ENCODE data around the gene NFKBIA. TPM values are rescaled to one million over a fixed set of nuclear protein-coding genes. Genes with fewer than 3 reads are reported as not detected.
"Not testable (repeated sequence)": the region's sequence is repeated elsewhere in the genome, so short reads cannot be mapped to it uniquely, and the experiment has no call there.

NFKBIA gene
- total RNA-seq, 2 experiments from 2014 or later, result 56.1 to 56.8 TPM

- Mint-ChIP-seq H3K27ac (peak overlapping the region; percentile 64), H3K4me1 (ENCODE audit: low read depth) (peaks cover 46% of the 10 kb centered on the region), H3K9me3 (ENCODE audit: insufficient read depth) (peaks cover 4% of the 10 kb centered on the region), H3K4me3 (no peak overlapping the region), H3K27me3 (ENCODE audit: low read depth) (no peaks in the 10 kb centered on the region), H3K36me3 (ENCODE audit: low read depth) (peaks cover 5% of the 10 kb centered on the region)
- ChIA-PET CTCF (interaction anchor here (0.7 to 3.3 kb wide), 7 partner anchors 8 to 137 kb away, joined by 4 to 30 read pairs (median 5); partner anchors contain the start of gene NFKBIA), POLR2A (interaction anchor here (0.7 to 6.8 kb wide), 3 partner anchors 9 to 38 kb away, joined by 3 to 107 read pairs (median 5); partner anchors contain the start of gene NFKBIA)
- no peak for DNase-seq
- no peak for ATAC-seq
These were observed 38.5 kb downstream of the NFKBIA start for GRCh38 chr14:35366056-35366451.

DNA sequence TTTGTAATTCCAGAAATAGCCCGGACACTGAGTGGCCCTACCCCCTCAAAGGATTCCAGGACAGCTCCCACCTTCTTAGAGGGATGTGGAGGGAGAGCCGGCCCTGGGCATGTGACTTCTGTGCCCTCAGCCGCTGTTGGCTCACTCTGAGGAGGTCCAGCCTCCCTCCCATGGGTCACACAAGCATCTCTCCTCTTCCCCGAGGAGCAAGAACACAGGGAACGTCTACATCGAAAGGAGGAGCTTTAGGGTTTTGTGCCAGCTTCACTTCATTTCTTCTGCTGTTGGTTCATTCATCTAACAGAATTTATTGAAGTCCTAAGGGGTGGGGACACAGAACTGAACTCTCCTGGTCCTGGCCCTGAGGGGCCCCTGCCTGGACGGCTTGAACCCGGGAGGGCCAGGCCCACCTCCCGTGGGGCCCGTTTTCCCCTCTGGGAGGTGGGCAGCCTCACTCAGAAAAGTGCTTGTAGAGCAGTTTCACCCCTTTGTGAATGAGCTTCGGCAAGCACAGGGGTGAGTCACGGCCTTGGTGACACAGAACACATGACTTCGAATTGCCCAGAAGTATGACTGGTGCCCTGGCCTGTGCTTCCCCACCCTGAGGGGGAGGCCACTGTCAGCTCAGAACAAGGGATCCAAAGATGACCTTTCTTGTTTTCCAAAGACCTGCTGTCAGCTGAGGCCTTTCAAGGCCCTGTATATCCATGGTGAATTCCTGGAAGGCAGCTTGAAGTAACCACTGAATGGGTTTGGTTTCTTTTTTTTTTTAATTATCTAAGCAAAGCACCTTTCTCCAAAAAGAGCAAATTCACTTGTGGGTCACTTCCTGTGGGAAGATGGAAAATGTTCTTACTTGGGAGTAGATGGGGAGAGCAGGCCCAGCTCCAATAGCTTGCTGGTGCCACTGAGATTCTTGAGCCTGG lies 39.2 kb downstream of the NFKBIA start:
- ATAC-seq (peak; percentile 67), DNase-seq (peak; percentile 59)
- ChIA-PET POLR2A (interaction anchor here (0.7 to 6.8 kb wide), 3 partner anchors 9 to 38 kb away, joined by 3 to 107 read pairs (median 5); partner anchors contain the start of gene NFKBIA), CTCF (interaction anchor here (0.7 to 1.8 kb wide), 6 partner anchors 9 to 136 kb away, joined by 4 to 7 read pairs (median 5); partner anchors contain the start of gene NFKBIA)
- H3K4me1 Mint-ChIP-seq (ENCODE audit: low read depth), result peaks cover 44% of the 10 kb centered on the region
- H3K4me3 Mint-ChIP-seq, result no peak overlapping the region
- no peaks in the 10 kb centered on the region for H3K9me3 Mint-ChIP-seq (ENCODE audit: insufficient read depth)
- no peaks in the 10 kb centered on the region for H3K36me3 Mint-ChIP-seq (ENCODE audit: low read depth)
- peak overlapping the region; percentile 52 for H3K27ac Mint-ChIP-seq
- H3K27me3 Mint-ChIP-seq (ENCODE audit: low read depth), result no peaks in the 10 kb centered on the region

DNA sequence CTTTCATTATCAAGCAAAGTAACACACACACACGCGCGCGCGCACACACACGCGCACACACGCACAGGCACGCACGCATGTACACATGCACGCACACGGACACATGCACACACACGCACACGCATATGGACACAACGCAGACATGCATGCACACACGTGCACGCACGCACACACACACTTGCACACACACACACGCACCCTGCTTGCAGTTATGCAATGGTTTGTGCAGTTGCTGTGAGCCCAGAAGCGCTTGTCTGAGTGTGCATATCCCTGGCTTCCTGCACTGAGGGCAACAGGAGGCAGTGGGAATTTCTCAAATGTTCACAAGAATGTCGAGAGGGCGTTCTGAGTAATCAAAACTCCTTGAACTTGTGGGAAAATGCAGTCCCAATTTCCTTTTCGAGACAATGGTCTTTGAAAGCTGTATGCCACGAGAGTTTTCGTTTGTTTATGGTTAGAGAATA lies 41.6 kb downstream of the NFKBIA start:
- Mint-ChIP-seq H3K4me3 (no peak overlapping the region), H3K27me3 (ENCODE audit: low read depth) (no peaks in the 10 kb centered on the region), H3K4me1 (ENCODE audit: low read depth) (peaks cover 30% of the 10 kb centered on the region), H3K36me3 (ENCODE audit: low read depth) (no peaks in the 10 kb centered on the region), H3K9me3 (ENCODE audit: insufficient read depth) (no peaks in the 10 kb centered on the region), H3K27ac (no peak overlapping the region)
- CTCF ChIA-PET, result no interaction called here
- DNase-seq, result no peak
- POLR2A ChIA-PET, result interaction anchor here (1.2 kb wide), 1 partner anchor 42 kb away, joined by 4 read pairs; the partner anchor contains the start of gene NFKBIA
- no peak for ATAC-seq

GRCh38 chr14:35362450-35362849 lies 42.1 kb downstream of the NFKBIA start:
- ChIA-PET CTCF (no interaction called here), POLR2A (interaction anchor here (0.6 kb wide), 1 partner anchor 1176 kb away, joined by 3 read pairs; no protein-coding TSS in a partner anchor)
- Mint-ChIP-seq H3K27me3 (ENCODE audit: low read depth) (no peaks in the 10 kb centered on the region), H3K4me1 (ENCODE audit: low read depth) (peaks cover 25% of the 10 kb centered on the region), H3K36me3 (ENCODE audit: low read depth) (no peaks in the 10 kb centered on the region), H3K4me3 (no peak overlapping the region), H3K9me3 (ENCODE audit: insufficient read depth) (no peaks in the 10 kb centered on the region), H3K27ac (no peak overlapping the region)
- ATAC-seq (no peak), DNase-seq (no peak)

DNA sequence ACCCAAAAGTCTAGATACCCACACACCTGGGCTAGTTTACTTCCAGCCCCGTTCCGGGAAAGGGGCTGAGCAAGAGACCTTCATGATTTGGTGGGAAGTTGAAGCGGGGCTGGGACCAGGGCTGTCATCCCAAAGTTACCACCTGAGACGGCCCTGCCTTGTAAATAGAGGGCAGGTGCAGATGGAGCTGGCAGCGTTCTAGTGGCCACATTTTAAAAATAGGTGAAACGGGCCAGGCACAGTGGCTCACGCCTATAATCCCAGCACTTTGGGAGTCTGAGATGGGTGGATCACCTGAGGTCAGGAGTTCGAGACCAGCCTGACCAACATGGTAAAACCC lies 43.4 kb downstream of the NFKBIA start:
- no peak overlapping the region for H3K27ac Mint-ChIP-seq
- POLR2A ChIA-PET, result interaction anchor here (0.7 kb wide), 1 partner anchor 1901 kb away, joined by 3 read pairs; no protein-coding TSS in a partner anchor
- no peaks in the 10 kb centered on the region for H3K27me3 Mint-ChIP-seq (ENCODE audit: low read depth)
- no peaks in the 10 kb centered on the region for H3K36me3 Mint-ChIP-seq (ENCODE audit: low read depth)
- CTCF ChIA-PET, result no interaction called here
- ATAC-seq (no peak), DNase-seq (no peak)
- no peaks in the 10 kb centered on the region for H3K9me3 Mint-ChIP-seq (ENCODE audit: insufficient read depth)
- no peak overlapping the region for H3K4me3 Mint-ChIP-seq
- peaks cover 16% of the 10 kb centered on the region for H3K4me1 Mint-ChIP-seq (ENCODE audit: low read depth)

DNA sequence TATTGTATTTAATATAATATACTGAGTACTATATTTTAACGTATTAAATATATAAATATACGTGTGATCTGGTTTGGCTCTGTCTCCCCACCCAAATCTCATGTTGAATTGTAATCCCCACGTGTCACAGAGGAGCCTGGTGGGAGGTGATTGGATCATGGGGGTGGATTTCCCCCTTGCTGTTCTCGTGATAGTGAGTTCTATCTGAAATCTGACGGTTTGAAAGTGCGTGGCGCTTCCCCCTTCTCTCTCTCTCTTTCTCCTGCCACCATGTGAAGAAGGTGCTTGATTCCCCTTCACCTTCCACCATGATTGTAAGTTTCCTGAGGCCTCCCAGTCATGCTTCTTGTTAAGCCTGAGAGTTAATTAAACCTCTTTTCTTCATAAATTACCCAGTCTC lies 44.9 kb downstream of the NFKBIA start:
- ATAC-seq; POLR2A ChIA-PET; H3K4me1 Mint-ChIP-seq (ENCODE audit: low read depth): not testable (repeated sequence)

GRCh38 chr14:35355981-35356841 lies 48.3 kb downstream of the NFKBIA start:
- Mint-ChIP-seq H3K4me3 (no peak overlapping the region), H3K9me3 (ENCODE audit: insufficient read depth) (no peaks in the 10 kb centered on the region), H3K27me3 (ENCODE audit: low read depth) (no peaks in the 10 kb centered on the region), H3K36me3 (ENCODE audit: low read depth) (no peaks in the 10 kb centered on the region), H3K4me1 (ENCODE audit: low read depth) (peaks cover 26% of the 10 kb centered on the region), H3K27ac (peak overlapping the region; percentile 27)
- POLR2A ChIA-PET, result interaction anchor here (0.7 to 0.8 kb wide), 2 partner anchors 9 to 16 kb away, joined by 3 read pairs; no protein-coding TSS in a partner anchor
- CTCF ChIA-PET, result interaction anchor here (1.0 to 1.5 kb wide), 2 partner anchors 10 to 57 kb away, joined by 4 to 5 read pairs; no protein-coding TSS in a partner anchor
- ATAC-seq (peak; percentile 57), DNase-seq (no peak)

More for the DNA sequence above, 44.9 kb downstream of the NFKBIA start:
- H3K27me3 Mint-ChIP-seq (ENCODE audit: low read depth); DNase-seq; H3K9me3 Mint-ChIP-seq (ENCODE audit: insufficient read depth); H3K36me3 Mint-ChIP-seq (ENCODE audit: low read depth); CTCF ChIA-PET; H3K27ac Mint-ChIP-seq; H3K4me3 Mint-ChIP-seq: not testable (repeated sequence)

GRCh38 chr14:35355235-35355634 lies 49.3 kb downstream of the NFKBIA start:
- CTCF ChIA-PET; H3K9me3 Mint-ChIP-seq (ENCODE audit: insufficient read depth); POLR2A ChIA-PET: not testable (repeated sequence)

DNA sequence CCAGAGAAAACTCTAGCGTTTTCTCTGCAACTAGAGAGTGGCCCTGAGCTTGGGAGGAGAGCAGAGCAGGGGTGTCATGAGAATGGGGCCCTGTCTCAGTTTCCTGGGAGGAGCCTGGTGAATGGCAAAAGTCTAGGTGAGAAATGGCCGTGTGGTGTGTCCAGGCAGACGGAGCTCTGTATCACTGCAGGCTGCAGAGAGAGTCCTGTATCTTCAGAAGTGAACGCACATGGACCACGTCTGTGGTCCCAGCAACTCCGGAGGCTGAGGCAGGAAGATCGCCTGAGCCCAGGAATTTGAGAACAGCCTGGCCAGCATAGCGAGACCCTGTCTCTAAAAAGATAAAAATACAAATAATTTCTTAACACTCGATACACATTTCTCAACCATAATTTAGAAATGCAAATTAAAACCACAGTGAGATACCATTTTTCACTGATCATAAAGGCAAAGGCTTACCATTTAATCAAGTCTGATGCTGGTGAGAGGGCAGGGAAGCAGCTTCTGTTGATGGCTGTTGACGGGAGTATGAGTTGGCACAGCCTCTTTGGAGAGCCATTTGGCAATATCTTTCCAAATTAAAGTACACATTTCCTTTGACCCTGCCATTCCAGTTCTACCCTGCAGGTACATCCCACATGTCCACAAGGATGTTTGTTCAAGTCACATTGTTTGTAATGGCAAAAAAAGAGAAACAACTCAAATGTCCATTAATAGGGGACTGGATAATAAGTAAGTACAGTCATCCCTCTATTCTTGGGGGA lies 51.0 kb downstream of the NFKBIA start:
- ATAC-seq (no peak), DNase-seq (no peak)
- no peaks in the 10 kb centered on the region for H3K36me3 Mint-ChIP-seq (ENCODE audit: low read depth)
- peaks cover 37% of the 10 kb centered on the region for H3K4me1 Mint-ChIP-seq (ENCODE audit: low read depth)
- POLR2A ChIA-PET, result interaction anchor here (0.7 kb wide), 1 partner anchor 14 kb away, joined by 3 read pairs; no protein-coding TSS in a partner anchor
- no peak overlapping the region for H3K27ac Mint-ChIP-seq
- no peak overlapping the region for H3K4me3 Mint-ChIP-seq
- no peaks in the 10 kb centered on the region for H3K9me3 Mint-ChIP-seq (ENCODE audit: insufficient read depth)
- H3K27me3 Mint-ChIP-seq (ENCODE audit: low read depth), result no peaks in the 10 kb centered on the region
- CTCF ChIA-PET, result interaction anchor here (1.0 kb wide), 1 partner anchor 14 kb away, joined by 4 read pairs; no protein-coding TSS in a partner anchor

More at GRCh38 chr14:35355235-35355634, 49.3 kb downstream of the NFKBIA start:
- not testable (repeated sequence) for H3K4me3 Mint-ChIP-seq; ATAC-seq; DNase-seq; H3K36me3 Mint-ChIP-seq (ENCODE audit: low read depth); H3K27me3 Mint-ChIP-seq (ENCODE audit: low read depth); H3K27ac Mint-ChIP-seq
- H3K4me1 Mint-ChIP-seq (ENCODE audit: low read depth), result peaks cover 29% of the 10 kb centered on the region

GRCh38 chr14:35352274-35353233 lies 52.0 kb downstream of the NFKBIA start:
- no peak overlapping the region for H3K4me3 Mint-ChIP-seq

More at GRCh38 chr14:35352274-35353233, 52.0 kb downstream of the NFKBIA start:
- no peak for DNase-seq
- ChIA-PET CTCF (interaction anchor here (0.5 to 1.9 kb wide), 5 partner anchors 13 to 123 kb away, joined by 4 to 6 read pairs (median 4); no protein-coding TSS in a partner anchor), POLR2A (interaction anchor here (0.6 to 1.4 kb wide), 5 partner anchors 13 to 51 kb away, joined by 3 to 8 read pairs (median 5); no protein-coding TSS in a partner anchor)
- no peaks in the 10 kb centered on the region for H3K36me3 Mint-ChIP-seq (ENCODE audit: low read depth)
- peaks cover 41% of the 10 kb centered on the region for H3K4me1 Mint-ChIP-seq (ENCODE audit: low read depth)
- peak overlapping the region; percentile 1 for H3K27ac Mint-ChIP-seq
- peaks cover 4% of the 10 kb centered on the region for H3K27me3 Mint-ChIP-seq (ENCODE audit: low read depth)
- no peaks in the 10 kb centered on the region for H3K9me3 Mint-ChIP-seq (ENCODE audit: insufficient read depth)
- ATAC-seq, result no peak
